Hepatocyte (in vitro differentiated cells): ENCODE results near the gene METAP1D.

ENCODE experiments used
- CTCF ChIP-seq: fragments of 200-600 bp; sonication (generic); IDR thresholded peaks from 2 replicates; pipeline ENCODE4 v1.5.1; 2016; ENCODE audit warnings: antibody characterized with exemption, mild to moderate bottlenecking; ENCODE audit not compliant: poor library complexity
- EZH2 ChIP-seq: fragments of 200-600 bp; sonication (generic); IDR thresholded peaks from 2 replicates; pipeline ENCODE4 v1.6.1; 2016; ENCODE audit warnings: antibody characterized with exemption, mild to moderate bottlenecking, borderline replicate concordance
- EZH2phosphoT487 ChIP-seq: fragments of 200-600 bp; sonication (generic); IDR thresholded peaks from one replicate; pipeline ENCODE4 v1.6.1; 2018; ENCODE audit warnings: antibody characterized with exemption, mild to moderate bottlenecking, low read depth, moderate library complexity; ENCODE audit not compliant: unreplicated experiment, severe bottlenecking

- TF ChIP-seq CTCF: no peak
- TF ChIP-seq EZH2phosphoT487: no peak
- no peak for TF ChIP-seq EZH2
Measured at GRCh38 chr2:172049567-172050120, 49.9 kb downstream of the METAP1D start.
